Suprapubic skin (tissue), 4 donors: Measurements from ENCODE around the gene SND1. TPM values are rescaled to one million over a fixed set of nuclear protein-coding genes. Genes with fewer than 3 reads are reported as not detected.

Experiments used
- DNase-seq, 2 donors: peaks; one replicate each; pipeline ENCODE4 v3.0.0-alpha.2; 2019; ENCODE audit warnings: low spot score in 2 of 2
- H3K27ac ChIP-seq: fragments of 200-600 bp; sonication (generic); one replicate; pipeline ENCODE4 v1.5.1; 2019
- H3K27me3 ChIP-seq: fragments of 200-600 bp; sonication (generic); one replicate; pipeline ENCODE4 v1.5.1; 2019
- H3K36me3 ChIP-seq: fragments of 200-600 bp; sonication (generic); one replicate; pipeline ENCODE4 v1.5.1; 2019
- H3K4me1 ChIP-seq: fragments of 200-600 bp; sonication (generic); one replicate; pipeline ENCODE4 v1.5.1; 2019
- H3K4me3 ChIP-seq: fragments of 200-600 bp; sonication (generic); one replicate; pipeline ENCODE4 v1.5.1; 2019; ENCODE audit warnings: mild to moderate bottlenecking
- H3K9me3 ChIP-seq: fragments of 200-600 bp; sonication (generic); one replicate; pipeline ENCODE4 v1.5.1; 2019
- CTCF ChIP-seq, 2 donors: fragments of 200-600 bp in 1 of 2; fragments of 450-650 bp in 1 of 2; sonication (generic) in 1 of 2; IDR thresholded peaks; one replicate each; pipeline ENCODE4 v1.5.1; 2016 to 2019; ENCODE audit warnings: antibody characterized with exemption in 2 of 2, mild to moderate bottlenecking in 1 of 2, moderate library complexity in 1 of 2
- EP300 ChIP-seq: sonication (generic); formaldehyde crosslinking; IDR thresholded peaks from one replicate; pipeline ENCODE4 v1.6.1; 2017; ENCODE audit warnings: antibody characterized with exemption
- POLR2A ChIP-seq, 2 donors: fragments of 450-650 bp; IDR thresholded peaks; one replicate each; pipeline ENCODE4 v1.6.1; 2017; ENCODE audit warnings: antibody characterized with exemption in 2 of 2, mild to moderate bottlenecking in 2 of 2, moderate library complexity in 2 of 2
- POLR2AphosphoS5 ChIP-seq, 3 donors: sonication (generic); formaldehyde crosslinking; IDR thresholded peaks; one replicate each; pipeline ENCODE4 v1.6.1; 2017; ENCODE audit warnings: antibody characterized with exemption in 3 of 3
- WGBS: methylation state at CpG from one replicate; pipeline ENCODE4 v1.1.5; 2018; 5-methylcytosine and 5-hydroxymethylcytosine counted together
- total RNA-seq, 4 donors: library from RNA; depleted of rRNA; stranded (reverse); fragments of >200 nt; gene quantifications; one replicate each; pipeline ENCODE4 v1.1.0, GENCODE V29; 2016

The SND1 gene
- total RNA-seq, 4 donors from 2014 or later = 72.2 to 99.8 (median 77.2) TPM

GRCh38 chr7:128052404-128052803 is 400.4 kb downstream of the SND1 start:
- Histone ChIP-seq H3K4me1 (no peaks in the 10 kb centered on the region), H3K9me3 (no peaks in the 10 kb centered on the region), H3K27ac (no peak overlapping the region), H3K27me3 (no peaks in the 10 kb centered on the region), H3K4me3 (no peak overlapping the region), H3K36me3 (no peaks in the 10 kb centered on the region)
- WGBS = over 99% methylated on average over 9 of the region's 9 CpGs
- no peak for TF ChIP-seq POLR2A (IDR thresholded peaks at IDR 0.05)
- TF ChIP-seq EP300 = no peak
- no peak for TF ChIP-seq CTCF (IDR thresholded peaks at IDR 0.05)
- no peak for TF ChIP-seq POLR2AphosphoS5 (IDR thresholded peaks at IDR 0.05)
- no peak for DNase-seq

GRCh38 chr7:128053023-128053422 is 401.0 kb downstream of the SND1 start:
- Histone ChIP-seq H3K4me3 (no peak overlapping the region), H3K9me3 (no peaks in the 10 kb centered on the region), H3K36me3 (no peaks in the 10 kb centered on the region), H3K27ac (no peak overlapping the region), H3K27me3 (no peaks in the 10 kb centered on the region), H3K4me1 (no peaks in the 10 kb centered on the region)
- DNase-seq = no peak
- TF ChIP-seq CTCF (IDR thresholded peaks at IDR 0.05) (no peak), POLR2AphosphoS5 (IDR thresholded peaks at IDR 0.05) (no peak), EP300 (no peak), POLR2A (IDR thresholded peaks at IDR 0.05) (no peak)

- Histone ChIP-seq H3K36me3 (no peaks in the 10 kb centered on the region), H3K27ac (no peak overlapping the region), H3K4me1 (no peaks in the 10 kb centered on the region), H3K27me3 (no peaks in the 10 kb centered on the region), H3K9me3 (no peaks in the 10 kb centered on the region), H3K4me3 (no peak overlapping the region)
- DNase-seq = no peak
- WGBS = 100% methylated on average over 5 of the region's 5 CpGs
- TF ChIP-seq EP300 (no peak), POLR2A (IDR thresholded peaks at IDR 0.05) (no peak), CTCF (IDR thresholded peaks at IDR 0.05) (no peak), POLR2AphosphoS5 (IDR thresholded peaks at IDR 0.05) (no peak)
Measured at GRCh38 chr7:128053991-128054390, 402.0 kb downstream of the SND1 start.

GRCh38 chr7:128054511-128054910 is 402.5 kb downstream of the SND1 start:
- 91% methylated on average over 4 of the region's 4 CpGs for WGBS
- no peak for TF ChIP-seq POLR2A (IDR thresholded peaks at IDR 0.05)
- no peak for TF ChIP-seq POLR2AphosphoS5 (IDR thresholded peaks at IDR 0.05)
- TF ChIP-seq EP300 = no peak
- TF ChIP-seq CTCF (IDR thresholded peaks at IDR 0.05) = no peak
- Histone ChIP-seq H3K4me1 (no peaks in the 10 kb centered on the region), H3K36me3 (no peaks in the 10 kb centered on the region), H3K4me3 (no peak overlapping the region), H3K27ac (no peak overlapping the region), H3K27me3 (no peaks in the 10 kb centered on the region), H3K9me3 (no peaks in the 10 kb centered on the region)
- no peak for DNase-seq

- Histone ChIP-seq H3K4me3 (no peak overlapping the region), H3K27ac (no peak overlapping the region), H3K9me3 (no peaks in the 10 kb centered on the region), H3K27me3 (no peaks in the 10 kb centered on the region), H3K36me3 (no peaks in the 10 kb centered on the region), H3K4me1 (no peaks in the 10 kb centered on the region)
- DNase-seq = no peak
- TF ChIP-seq EP300 (no peak), POLR2A (IDR thresholded peaks at IDR 0.05) (no peak), CTCF (IDR thresholded peaks at IDR 0.05) (no peak), POLR2AphosphoS5 (IDR thresholded peaks at IDR 0.05) (no peak)
- WGBS = 89% methylated on average over 5 of the region's 5 CpGs
Measured at GRCh38 chr7:128055637-128056036, 403.6 kb downstream of the SND1 start.
